GM19193 (cell line): ENCODE results near the gene RAMACL.

Experiments
- POLR2A ChIP-seq: IDR thresholded peaks from 4 replicates; pipeline ENCODE4 v1.6.1; 2011; ENCODE audit not compliant: insufficient read depth, insufficient read length; ENCODE audit errors: extremely low read depth

Gene RAMACL

DNA sequence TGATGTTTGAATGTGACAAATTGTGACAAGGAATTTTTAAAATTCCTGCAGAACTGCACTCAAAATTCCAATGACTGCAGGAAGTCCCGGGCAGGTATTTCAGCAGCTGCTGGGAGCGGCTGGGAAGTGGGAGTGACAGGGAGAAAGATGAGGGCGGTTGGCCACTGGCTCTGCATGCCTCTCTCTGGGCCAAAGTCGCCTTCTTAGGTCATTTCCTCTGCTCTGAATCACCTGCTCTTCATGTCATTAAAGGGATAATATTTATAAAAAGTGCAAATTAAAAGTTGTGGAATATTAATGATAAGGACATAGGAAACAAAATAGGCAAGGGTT lies 43.9 kb downstream of the RAMACL start:
- no peak for TF ChIP-seq POLR2A

GRCh38 chr6:166541876-166542579 lies 44.5 kb downstream of the RAMACL start:
- TF ChIP-seq POLR2A = no peak

DNA sequence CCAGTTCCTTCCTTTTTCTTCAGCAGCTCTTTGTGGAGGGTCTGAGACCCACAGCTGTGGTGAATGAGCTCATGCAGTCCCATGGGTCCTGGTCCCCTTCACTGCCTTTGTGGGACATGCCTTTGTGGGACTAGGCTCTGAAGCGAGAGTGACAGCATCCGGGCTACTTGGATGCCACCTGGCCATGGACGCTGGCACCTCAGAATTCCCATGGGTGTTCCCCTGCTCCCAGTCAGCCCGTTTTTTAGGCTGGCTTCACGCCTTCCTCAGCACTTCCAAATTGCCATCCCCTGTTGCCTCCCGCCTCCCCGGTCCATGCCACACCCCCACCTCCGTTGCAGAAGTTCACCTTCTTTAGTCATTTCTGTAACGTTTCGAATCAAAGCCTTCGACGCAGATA lies 45.1 kb downstream of the RAMACL start:
- TF ChIP-seq POLR2A = peak; percentile 22

- TF ChIP-seq POLR2A = peak; percentile 58
Measured at GRCh38 chr6:166540631-166541331, 45.7 kb downstream of the RAMACL start.

DNA sequence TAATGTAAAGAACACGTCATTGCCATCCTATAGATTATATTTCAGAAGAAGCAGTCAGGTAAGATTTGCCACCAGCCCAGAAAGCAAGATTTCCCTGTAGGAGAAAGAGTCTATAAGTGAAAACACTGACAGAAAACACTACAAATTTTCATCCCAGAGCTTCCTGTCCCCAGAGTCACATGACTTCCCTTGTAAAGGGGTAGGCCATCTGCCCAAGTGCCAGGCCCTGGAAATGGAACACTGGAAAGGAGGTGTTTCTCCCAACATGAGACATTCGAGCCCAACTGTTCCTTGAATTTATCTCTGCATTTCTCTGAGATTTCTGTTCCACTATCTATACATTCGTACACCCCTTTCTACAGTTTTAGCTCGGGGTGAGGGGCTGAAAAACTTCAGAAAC lies 46.9 kb downstream of the RAMACL start:
- no peak for TF ChIP-seq POLR2A

DNA sequence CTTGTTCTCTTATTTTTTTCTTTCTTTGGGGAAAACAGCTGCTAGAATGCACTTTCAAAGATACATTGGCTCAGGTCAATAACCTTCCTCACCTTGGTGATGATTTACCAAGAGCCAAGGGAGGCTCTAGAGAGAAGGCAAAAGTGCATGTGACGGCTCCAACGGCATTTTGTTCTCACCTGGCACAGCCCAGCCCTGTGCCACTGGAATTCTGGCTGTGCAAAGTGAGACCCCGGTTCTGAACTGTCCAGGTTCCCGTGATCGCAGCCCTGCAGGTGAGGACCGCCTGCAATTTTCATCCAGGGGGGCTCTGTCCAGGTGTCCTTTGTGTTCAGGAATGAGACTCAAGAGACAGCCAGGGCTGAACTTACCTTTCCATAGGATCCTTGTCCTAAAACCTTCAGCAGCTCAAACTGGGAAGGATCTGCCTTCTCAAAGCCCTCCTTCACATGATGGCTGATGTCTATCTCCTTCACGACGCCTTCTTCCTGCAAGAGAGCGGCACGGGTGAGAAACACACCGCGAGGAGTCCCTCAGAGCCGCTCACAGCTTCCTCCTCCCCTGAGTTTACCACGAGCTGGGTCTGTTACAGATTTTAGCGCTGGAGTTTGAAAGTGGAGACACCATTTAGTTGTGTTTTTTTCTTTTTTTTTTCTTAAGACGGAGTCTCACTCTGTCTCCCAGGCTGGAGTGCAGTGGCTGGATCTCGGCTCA lies 48.0 kb downstream of the RAMACL start:
- no peak for TF ChIP-seq POLR2A

DNA sequence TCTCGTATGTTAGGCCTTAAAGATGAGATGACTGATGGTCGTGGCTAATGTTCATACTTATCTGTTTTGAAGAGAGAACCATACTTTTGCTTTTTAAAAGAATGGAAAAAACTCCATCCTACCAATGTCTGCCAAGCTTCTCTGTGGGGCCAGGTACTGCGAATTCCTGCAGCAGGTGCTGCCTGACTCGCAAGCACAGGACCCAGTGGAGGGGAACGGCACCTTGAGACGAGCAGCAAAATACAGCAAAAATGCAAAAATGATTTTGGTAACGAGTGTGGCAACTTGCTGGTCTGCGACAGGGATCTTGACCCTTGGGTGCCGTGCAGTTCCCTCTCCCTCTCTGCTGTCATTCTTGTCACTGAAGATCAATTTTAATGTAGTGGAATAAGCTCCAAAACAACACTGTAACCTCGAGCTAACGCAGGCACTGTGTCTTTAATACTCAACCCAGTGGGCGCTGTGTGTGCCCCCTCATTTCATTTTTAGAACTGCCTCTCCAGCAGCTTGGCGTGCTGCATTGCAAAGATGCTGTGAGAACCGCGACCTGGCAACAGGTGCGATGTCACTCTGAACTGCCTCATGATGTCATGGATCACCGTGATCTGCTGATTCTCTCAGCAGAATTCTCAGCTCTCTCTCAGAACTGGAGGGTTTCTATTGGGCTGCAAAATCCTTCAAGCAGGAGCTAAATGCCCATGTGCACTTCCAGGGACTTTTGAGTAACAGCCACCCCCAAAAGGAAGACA lies 51.6 kb downstream of the RAMACL start:
- no peak for TF ChIP-seq POLR2A

DNA sequence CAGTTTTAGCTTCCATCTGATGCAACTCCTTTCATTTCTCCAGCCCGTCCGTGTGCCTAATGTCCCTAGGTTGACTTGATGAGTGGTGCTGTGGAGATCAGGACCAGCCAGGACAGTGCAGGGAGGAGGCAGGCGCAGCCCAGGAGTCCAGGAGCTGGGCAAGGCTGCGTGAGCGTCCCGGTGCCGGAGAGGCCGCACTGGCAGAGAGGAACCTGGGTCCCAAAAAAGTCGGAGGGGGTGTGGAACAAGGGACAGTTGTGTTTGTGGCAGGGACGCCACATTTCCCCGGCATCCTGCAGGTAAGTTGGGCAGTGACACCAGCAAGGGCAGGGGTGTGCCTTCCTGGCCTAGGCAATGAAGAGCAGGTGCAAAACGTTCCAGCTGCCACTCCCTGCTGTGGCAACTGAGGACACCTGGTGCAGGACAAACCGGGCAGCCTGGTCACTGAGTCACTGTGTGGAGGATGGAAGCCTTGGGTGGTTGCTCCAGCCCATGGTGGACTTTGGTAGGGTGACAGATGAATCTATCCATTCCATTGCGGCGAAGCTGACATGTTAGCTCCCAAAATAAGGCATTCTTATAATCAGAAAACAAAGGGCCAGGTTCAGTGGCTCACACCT lies 53.2 kb downstream of the RAMACL start:
- TF ChIP-seq POLR2A = no peak
